IMR-90 (cell line): ENCODE data around the gene INPP5A.

Experiments
- CEBPB ChIP-seq: IDR thresholded peaks from 2 replicates; pipeline ENCODE4 v1.6.1; 2012; ENCODE audit warnings: low read depth, low read length, improper control_type of control experiment
- CTCF ChIP-seq: conservative IDR thresholded peaks from 2 replicates; pipeline ENCODE4 v1.5.1; 2012; ENCODE audit warnings: mild to moderate bottlenecking, low read depth, low read length, improper control_type of control experiment
- ELK1 ChIP-seq: fragments of 150-350 bp; IDR thresholded peaks from 2 replicates; pipeline ENCODE4 v1.6.1; 2016; ENCODE audit warnings: low read depth, mild to moderate bottlenecking, low read length, moderate library complexity, borderline replicate concordance
- MAFK ChIP-seq: IDR thresholded peaks from 2 replicates; pipeline ENCODE4 v1.6.1; 2012; ENCODE audit warnings: low read depth, low read length, improper control_type of control experiment
- POLR2A ChIP-seq: IDR thresholded peaks from 2 replicates; pipeline ENCODE4 v1.6.1; 2012; ENCODE audit warnings: mild to moderate bottlenecking, low read depth, low read length

- TF ChIP-seq MAFK (no peak), CTCF (no peak), ELK1 (no peak), CEBPB (no peak), POLR2A (no peak)
These were observed 93.2 kb downstream of the INPP5A start for GRCh38 chr10:132630666-132631337.
